GM21529 (cell line): ENCODE measurements around the gene CRELD2.
"Not testable (repeated sequence)": the region's sequence is repeated elsewhere in the genome, so short reads cannot be mapped to it uniquely, and the experiment has no call there.

ENCODE experiments used
- ATAC-seq: cut with Tn5 transposase; IDR thresholded peaks from one replicate; pipeline ENCODE4 v1.9.1; 2021; ENCODE audit not compliant: unreplicated experiment

CRELD2 gene

DNA sequence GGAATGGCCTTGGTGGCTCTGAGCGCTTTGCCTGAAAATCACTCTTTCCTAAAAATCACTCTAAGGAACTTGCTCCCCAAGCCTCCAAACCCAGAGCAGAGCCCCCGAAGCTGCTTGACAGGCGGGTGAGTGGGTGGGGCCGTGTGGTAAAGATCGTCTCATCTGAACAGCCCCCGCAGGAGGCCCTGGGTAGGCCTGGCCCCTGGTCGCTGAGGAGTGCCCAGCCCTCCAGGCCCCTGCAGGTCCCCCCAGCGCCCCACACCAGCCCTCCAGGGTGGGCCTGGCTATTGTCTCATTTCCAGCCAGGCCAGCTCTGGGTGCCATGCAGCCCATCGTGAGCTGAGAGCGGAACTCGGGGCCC is 25.0 kb downstream of the CRELD2 start:
- ATAC-seq = no peak

DNA sequence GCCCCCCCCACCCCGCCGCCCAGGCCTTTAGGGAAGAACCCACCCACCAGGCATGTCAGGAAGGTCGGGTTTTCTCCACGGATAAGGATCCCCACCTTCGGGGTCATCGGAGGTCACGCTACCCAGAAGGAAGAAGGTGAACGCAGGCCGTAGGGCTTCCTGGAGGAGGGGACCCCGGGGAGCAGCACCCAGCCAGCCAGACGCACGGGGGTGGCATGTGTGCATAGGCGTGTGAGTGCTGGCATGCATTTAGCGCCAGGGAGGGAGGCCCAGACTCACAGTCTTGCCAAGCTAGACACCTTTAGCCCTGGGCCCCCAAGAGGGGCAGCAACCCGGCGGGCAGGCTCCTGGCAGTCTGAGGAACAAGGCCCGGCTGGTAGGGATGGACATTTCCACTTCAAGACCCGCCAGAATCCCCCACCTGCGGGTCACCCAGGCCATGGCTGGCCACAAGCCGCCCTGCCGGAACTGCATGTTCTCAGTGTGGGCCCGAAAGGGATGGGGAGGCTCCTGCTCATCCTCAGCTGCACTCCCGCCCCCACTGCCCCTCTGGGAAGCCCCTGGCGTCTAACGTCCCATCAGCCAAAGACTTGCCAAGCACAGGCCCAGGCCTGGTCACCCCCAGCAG is 25.5 kb downstream of the CRELD2 start:
- no peak for ATAC-seq

DNA sequence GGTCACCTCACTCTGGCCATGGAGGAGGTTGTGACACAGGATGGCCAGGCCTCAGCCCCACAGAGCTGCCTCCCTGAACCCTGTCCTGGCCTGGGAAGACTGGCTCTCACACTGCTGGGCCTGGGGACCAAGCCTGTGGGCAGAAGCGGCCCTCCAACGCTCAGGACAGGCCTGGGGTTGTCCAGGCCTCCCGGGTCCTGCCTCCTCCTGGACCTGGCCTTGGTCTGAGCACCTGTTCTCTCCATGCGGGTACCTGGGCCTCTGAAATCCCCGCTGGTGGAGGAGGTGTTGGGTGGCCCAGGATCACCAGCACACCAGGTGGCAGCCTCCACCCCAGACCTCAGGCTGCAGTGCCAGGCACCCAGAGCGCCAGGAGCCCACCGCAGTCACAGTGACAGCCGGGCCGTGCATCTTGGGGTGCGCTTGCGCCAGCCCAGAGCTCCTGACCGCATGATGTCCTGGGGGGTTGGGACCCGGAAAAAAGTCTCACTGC is 26.0 kb downstream of the CRELD2 start:
- no peak for ATAC-seq

DNA sequence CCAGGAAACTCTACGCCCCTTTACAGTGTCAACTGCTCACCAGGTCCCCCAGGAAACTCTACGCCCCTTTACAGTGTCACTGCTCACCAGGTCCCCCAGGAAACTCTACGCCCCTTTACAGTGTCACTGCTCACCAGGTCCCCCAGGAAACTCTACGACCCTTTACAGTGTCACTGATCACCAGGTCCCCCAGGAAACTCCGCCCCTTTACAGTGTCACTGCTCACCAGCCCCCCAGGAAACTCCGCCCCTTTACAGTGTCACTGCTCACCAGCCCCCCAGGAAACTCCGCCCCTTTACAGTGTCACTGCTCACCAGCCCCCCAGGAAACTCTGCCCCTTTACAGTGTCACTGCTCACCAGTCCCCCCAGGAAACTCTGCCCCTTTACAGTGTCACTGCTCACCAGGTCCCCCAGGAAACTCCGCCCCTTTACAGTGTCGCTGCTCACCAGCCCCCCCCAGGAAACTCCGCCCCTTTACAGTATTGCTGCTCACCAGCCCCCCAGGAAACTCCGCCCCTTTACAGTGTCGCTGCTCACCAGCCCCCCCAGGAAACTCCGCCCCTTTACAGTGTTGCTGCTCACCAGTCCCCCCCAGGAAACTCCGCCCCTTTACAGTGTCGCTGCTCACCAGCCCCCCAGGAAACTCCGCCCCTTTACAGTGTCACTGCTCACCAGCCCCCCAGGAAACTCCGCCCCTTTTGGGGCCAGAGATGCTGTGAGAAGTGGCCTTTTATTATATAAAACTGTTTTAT is 26.8 kb downstream of the CRELD2 start:
- not testable (repeated sequence) for ATAC-seq

DNA sequence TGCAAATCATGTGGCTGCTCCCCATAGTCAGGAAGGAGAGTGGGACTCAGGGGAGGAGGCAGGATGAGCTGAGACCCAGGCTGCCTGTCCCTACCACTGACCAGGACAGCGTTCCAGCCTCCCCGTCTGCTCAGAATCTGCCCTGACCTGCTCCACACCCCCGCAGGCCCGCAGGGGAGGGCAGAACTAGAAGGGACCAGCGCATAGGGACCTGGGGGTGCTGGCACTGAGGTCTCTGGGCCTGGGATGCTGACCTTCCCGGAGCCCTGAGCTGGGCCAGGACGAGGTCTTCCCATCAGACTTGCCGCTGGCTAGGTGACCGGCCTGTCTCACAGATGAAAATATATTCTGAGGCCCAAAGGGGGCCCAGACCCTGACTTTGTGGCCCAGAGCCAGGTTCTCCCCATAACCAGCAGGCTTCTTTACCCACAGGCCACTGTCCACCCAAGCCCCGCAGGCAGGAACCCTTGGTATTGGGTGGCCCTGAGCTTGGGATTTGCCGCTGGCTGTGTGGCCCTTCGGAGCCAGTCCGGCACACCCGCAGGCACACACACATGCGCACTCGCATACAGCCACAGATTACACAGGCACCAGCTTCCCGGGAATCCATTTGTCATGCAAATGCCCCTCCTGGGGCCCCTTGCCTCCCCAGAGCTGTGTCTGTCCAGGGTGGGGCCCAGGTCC is 28.3 kb downstream of the CRELD2 start:
- no peak for ATAC-seq

DNA sequence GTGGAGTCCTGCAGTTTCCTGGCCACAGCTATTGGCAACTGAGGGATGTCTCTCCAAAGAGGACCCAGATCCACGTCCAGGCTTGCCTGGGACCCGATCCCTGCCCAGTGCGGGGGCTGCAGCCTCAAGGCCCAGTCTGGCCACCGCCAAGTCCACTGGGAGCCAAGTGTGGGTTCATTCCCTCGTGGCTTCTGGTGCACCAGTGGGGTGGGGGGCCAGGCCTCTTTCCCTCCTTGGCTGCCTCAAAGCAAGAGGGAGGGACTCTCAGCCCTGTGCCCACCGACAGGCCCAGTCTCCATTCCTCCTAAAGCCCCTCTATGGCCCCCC is 28.8 kb downstream of the CRELD2 start:
- no peak for ATAC-seq

DNA sequence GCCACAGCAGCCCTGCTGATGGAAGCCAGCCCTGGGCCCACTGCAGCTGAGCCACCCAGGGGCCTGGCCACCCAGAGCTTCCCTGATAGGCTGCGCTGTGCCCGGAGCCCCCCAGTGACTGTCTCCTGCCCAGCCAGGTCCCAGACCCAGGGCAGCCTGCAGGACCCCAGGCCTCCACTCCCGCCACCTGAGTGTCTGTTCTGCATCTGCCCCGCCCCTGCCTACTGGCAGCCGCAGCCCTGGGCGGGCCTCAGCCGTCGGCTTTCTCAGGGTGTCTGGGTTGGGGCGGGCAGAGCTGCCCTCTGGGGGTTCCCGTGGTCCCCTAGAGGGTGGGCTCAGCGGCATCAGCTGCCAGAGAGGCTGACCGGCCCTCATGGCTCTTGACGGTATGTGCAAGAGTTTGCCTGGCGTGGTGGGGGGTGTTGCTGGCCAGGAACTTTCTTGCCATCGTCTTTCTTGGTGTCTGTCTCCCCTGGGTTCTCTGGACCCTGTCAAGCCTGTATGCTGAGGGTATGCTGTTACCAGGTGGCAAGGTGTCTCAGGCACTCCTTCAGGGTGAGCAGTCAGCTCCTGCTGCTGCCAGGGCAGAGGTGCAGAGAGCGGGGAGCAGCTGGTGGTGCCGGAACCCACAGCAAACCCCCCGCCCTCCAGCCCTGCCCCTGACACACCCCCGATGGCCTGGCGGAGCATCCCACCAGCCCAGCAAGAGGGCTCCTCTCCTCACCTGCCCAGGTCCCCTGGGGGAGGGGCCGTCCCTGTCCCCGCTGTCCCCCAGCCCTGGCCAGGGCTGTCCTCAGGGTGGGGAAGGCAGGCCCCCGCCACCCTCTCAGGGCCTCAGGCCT is 29.9 kb downstream of the CRELD2 start:
- ATAC-seq = no peak

DNA sequence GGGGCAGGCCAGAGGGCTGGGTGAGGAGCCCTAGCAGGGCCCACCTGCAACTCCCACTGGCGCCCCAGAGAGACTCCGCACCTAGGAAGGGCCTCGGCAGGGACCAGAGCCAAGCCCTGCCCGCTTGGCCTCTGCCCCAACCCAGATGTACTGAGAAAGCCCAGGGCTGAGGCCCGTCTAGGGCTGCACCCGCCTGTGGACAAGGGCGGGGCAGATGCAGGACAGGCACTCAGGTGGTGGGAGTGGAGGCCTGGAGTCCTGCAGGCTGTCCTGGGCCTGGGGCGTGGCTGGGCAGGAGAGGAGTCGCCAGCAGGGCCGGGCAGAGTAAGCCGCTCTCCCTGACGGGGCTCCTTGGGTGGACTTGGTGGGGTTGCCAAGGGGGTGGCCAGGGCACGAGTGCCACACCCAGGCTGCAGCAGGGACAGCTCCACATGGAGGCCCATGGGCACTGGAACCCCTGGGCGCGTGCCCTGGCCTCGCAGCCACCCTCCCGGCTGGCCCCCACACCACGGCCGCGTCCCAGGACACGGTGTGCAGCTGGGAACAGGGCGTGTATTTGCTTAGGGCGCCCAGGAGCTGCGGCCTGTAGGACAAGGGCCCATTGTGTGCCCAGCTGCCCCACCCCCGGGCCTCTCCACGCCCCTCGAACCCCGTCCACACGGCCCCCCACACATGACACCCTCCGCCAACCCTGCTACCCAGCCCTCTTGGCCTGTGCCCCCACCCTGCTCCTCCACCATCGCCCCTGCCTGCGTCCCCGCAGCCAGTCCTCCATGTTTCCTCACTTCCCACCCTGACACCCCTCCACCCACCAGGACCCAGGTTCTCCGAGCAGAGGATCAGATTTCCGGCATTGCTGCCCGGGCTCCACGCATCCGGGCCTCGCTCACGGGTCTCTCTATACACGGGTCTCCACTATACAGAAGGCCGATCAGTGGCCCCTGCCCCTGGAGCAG is 30.8 kb downstream of the CRELD2 start:
- no peak for ATAC-seq

DNA sequence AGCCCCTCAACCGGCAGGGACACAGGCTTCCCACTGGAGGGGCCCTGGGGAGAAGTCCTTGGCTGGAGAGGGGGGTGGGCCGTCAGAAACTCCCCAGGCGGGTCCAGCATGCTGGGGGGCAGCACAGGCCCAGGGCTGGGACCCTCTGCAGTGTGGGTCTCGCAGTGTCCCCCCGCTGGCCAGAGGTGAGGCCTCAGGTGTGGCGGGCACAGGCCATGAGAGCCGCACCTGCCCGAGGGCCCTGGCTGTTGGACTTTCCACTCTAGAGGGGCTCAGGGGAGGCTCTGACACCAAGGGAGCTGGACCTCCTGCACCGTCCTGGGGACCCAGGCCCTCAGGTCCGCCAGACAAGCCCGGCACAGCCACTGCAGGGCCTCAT is 31.5 kb downstream of the CRELD2 start:
- ATAC-seq = no peak

DNA sequence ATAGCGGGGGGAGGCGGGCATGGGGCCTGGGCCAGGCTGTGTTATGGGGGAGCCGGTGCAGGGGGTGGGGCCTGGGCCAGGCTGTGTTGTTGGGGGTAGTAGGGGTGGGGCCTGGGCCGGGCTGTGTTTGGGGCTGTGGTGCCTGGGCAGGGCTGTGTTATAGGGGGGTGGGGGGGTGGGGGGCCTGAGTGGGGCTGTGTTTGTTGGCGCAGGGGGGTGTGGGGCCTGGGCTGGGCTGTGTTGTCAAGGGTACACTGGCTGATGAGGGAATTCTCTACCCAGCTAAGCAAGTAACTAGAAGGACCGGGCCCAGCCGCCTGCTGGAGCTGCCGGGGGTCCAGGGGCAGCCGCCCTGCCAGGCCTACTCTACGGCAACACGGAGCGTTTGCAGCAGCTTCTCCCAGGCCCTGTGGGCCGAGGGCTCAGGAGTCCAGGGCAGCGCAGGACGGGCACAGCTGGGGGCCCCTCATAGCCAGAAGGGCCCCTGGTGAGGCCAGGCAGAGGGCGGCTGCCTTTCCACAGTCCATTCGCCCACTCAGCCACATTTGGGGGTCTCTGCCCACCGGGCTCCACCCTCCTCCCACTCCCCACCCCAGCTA is 32.1 kb downstream of the CRELD2 start:
- no peak for ATAC-seq

DNA sequence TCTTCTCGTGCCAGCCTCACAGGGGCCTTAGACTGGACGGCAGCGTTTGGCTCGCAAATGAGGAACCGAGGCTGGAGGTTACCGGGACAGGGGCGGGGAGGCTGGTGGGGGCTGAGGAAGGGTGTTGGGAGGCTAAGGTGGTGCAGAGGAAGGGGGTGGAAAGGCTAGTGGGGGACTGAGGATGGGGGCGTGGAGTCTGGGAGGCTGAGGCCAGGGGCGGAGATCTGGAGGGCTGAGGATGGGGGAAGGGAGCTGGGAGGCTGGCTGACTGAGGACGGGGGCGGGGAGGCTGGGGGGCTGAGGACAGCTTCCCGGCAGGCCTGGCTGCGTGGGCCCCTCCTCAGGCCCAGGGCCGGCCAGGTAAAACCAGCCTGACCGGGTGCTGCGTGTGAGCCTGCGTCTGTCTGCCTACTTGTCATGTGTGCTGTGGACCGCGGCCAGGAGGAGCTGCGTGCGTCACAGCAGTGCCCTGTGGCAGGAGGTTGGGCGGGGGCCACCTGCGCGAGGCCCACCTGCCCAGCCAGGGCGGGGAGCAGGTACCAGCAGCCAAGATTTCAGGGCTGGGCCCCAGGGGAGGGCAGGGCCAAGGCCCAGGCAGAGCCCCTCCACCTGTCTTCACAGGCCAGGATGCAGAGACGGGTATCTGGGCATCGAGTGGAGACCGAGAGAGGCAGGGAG is 32.7 kb downstream of the CRELD2 start:
- ATAC-seq = no peak

DNA sequence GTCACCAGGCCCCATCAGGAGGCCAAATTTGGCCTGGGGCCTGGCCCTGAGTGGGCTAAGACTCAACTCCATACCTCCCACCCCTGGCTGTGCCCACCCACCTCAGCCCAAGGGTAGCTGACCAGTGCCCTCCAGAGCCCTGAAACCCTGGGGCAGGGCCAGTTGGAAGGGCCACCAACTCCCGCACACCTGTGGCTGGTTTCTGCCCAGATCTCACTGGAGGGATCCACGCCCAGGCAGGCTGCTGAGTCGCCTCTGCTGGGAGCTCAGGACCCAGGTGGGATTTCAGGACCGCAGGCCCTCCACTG is 33.2 kb downstream of the CRELD2 start:
- ATAC-seq = no peak

DNA sequence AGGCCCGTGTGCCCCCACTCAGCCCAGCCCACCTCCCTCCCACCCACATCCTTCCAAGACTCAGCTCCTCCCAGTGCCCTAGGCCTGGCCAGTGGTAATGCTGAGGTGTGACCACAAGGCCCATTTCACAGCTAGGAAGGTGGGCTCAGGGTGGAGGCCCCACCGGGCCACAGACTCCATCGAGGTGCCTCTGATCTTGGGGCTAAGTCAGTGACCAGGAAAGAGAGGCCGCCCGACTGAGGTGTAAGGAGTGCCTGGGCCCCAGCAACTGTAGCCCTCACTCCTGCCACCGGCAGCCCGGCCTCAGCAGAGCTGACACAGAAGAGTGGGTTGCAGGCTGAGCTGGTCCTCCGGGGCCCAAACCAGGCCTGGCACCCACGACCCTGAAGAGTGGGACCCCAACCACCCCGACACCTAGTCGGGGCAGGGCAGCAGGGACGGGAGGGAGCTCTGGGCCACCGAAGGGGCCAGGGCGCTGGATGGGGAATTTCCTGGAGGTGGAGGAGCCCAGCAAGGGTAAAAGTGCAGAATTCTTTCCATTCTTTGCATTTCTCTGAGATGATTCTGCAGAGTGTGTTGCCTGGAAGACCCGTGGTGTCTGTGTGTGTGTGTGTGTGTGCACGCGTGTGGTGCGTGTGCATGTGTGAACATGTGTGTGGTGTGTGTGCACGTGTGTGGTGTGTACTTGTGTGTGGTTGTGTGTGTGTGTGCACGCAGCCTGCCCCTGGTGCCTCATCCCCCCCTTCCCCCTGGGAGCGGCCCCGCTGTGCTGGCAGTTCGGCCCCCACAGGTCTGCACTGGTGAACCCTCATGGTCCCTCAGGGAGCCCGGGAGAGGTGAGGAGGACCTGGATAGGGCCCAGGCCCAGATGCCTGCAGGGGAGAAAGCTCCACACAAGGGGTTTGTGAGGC is 33.8 kb downstream of the CRELD2 start:
- ATAC-seq = no peak

DNA sequence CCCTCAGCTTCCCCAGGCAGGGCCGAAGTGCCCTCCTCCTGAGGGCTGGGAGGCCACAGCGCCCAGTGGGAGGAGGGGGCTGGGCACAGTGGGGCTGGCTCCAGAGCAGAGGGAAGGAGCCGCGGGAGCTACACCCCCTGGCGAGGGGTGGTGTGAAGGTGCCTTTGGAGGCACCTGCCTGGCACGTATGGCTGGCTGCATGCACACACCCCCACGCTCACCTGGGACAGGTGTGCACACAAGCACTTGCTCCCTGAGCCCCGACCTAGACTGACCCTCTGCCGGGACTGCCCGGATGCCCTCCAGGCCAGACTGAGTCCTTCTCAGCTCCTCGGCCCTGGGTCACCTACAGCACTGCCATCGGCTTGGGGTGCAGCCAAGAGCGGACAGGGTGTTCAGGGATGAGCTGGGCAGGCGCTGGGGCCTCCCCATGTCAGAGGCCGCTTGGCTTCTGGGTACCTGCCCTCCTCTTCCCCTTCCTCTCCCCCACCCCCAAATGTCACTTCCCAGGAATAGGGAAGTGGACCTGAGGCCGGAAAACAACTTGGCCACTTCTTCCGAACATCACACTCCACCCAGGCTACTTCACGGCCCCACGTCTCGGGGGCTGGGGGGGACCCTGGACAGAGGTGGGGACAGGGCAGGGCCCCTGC is 34.7 kb downstream of the CRELD2 start:
- ATAC-seq = no peak

DNA sequence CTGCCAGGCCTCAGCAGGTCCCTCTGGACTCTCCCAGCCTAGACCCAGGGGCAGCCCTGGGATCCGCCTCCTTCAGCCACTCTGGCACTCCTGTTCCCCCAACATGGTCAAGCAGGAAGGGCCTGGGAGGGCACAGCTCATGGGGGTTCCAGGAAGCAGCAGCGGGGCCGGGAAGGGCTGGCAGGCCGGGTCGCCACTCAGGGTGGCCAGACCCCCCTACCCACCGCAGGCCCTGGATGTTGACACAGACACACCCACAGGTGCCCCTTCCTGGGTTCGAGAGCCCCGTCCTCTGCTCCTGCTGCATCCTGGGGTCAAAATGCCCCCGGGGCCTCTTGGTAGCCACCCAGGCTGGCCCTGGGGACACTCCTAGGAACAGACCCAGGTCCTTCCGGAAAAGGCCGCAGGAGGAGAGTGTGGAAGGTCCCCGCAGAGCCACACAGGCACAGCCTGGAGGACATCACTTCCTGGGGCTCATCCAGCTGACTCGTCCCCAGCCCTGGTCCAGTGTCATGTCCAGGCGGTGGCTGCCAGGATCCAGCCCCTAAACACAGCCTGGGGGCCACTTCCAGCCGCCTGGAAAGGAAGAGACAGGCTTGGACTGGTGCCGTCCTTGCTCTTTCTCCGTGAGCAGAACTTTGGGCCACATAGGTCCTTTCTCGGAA is 35.4 kb downstream of the CRELD2 start:
- ATAC-seq = no peak

DNA sequence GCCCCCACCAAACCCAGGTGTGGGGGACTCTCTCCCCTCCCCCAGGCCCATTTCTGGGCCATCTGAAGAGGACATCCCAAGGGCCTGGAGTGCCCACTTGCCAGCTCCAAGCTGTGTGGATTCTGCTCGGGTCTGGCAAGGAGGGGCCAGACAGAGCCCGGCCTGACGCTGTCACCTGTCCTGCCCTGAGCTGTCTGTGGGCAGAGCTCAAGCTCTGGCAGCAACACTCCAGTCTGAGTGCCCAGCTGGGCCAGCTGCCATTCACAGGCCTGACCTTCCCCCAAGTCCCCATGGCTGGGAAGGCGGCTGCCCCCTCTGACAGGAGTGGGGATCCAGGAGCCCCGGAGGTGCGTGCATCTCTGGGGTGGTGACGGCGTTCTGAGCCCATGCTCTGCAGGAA is 35.9 kb downstream of the CRELD2 start:
- ATAC-seq = no peak

DNA sequence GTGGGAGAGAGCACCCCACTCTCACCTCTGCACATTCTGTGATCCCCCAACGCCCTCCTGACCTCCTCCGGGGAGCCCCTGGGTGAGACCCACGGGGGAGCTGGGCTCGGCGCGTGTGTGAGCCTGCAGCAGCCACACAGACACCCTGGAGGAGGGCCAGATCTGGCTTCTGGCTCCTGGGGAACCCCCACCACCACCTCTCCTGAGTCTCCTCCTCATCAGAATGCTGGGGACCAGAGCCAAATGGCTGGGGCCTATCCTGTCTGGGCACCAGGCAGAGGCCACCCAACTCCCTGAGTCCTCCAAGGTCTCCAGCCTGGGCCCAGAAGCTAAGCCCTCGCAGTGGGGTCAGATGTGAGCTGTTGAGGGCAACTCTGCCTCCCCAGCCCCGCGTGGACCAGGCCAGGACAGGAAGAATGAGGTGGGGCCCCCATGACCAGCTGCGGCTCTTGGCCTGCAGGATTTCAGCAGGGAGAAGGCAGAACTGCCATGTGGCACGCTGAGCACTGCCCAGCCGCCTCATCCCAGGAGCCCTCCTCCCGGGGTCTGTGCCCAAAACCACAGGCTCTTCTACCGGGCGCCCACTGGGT is 36.7 kb downstream of the CRELD2 start:
- ATAC-seq = no peak
